Thyroid gland (tissue), 4 donors: Measurements from ENCODE around the gene WDR55.

Source experiments
- POLR2A ChIP-seq, 2 donors: fragments of 450-650 bp; IDR thresholded peaks; one replicate each; pipeline ENCODE4 v1.6.1; 2017; ENCODE audit warnings: antibody characterized with exemption in 2 of 2, mild to moderate bottlenecking in 2 of 2, moderate library complexity in 1 of 2
- TF ChIP-seq, protein P1 (sequence below), 6 experiments: fragments of 200-600 bp in 3 of 6; fragments of 450-650 bp in 3 of 6; sonication (generic) in 3 of 6; IDR thresholded peaks; one replicate each; pipeline ENCODE4 v1.5.1; 2016 to 2019; ENCODE audit warnings: antibody characterized with exemption in 6 of 6, mild to moderate bottlenecking in 2 of 6, inconsistent platforms in 1 of 6, moderate library complexity in 1 of 6

GRCh38 chr5:140631036-140631417, 33.7 kb upstream of the WDR55 start:
- TF ChIP-seq POLR2A (IDR thresholded peaks at IDR 0.05): no peak
- TF ChIP-seq, protein P1, sequence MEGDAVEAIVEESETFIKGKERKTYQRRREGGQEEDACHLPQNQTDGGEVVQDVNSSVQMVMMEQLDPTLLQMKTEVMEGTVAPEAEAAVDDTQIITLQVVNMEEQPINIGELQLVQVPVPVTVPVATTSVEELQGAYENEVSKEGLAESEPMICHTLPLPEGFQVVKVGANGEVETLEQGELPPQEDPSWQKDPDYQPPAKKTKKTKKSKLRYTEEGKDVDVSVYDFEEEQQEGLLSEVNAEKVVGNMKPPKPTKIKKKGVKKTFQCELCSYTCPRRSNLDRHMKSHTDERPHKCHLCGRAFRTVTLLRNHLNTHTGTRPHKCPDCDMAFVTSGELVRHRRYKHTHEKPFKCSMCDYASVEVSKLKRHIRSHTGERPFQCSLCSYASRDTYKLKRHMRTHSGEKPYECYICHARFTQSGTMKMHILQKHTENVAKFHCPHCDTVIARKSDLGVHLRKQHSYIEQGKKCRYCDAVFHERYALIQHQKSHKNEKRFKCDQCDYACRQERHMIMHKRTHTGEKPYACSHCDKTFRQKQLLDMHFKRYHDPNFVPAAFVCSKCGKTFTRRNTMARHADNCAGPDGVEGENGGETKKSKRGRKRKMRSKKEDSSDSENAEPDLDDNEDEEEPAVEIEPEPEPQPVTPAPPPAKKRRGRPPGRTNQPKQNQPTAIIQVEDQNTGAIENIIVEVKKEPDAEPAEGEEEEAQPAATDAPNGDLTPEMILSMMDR (IDR thresholded peaks at IDR 0.05): no peak
